Gastroesophageal sphincter (tissue), 4 donors: ENCODE results near the gene CAMK2B. TPM values are rescaled to one million over a fixed set of nuclear protein-coding genes. Genes with fewer than 3 reads are reported as not detected.

ENCODE experiments used
- ATAC-seq: fragments of 150-250 bp; one replicate; pipeline ENCODE4 v1.9.1; 2016; ENCODE audit warnings: mild to moderate bottlenecking, moderate library complexity
- H3K27ac ChIP-seq, 4 donors: fragments of 200-600 bp; sonication (generic) in 3 of 4; 1 replicate in 3 of 4; 2 replicates in 1 of 4; pipeline ENCODE4 v1.5.1; 2016 to 2019
- H3K27me3 ChIP-seq: fragments of 200-600 bp; sonication (generic); one replicate; pipeline ENCODE4 v1.5.1; 2019
- H3K36me3 ChIP-seq, 2 donors: fragments of 200-600 bp; sonication (generic); one replicate each; pipeline ENCODE4 v1.5.1; 2019; ENCODE audit warnings: control low read depth in 1 of 2
- H3K4me1 ChIP-seq, 3 donors: fragments of 200-600 bp; sonication (generic); 1 replicate in 2 of 3; 2 replicates in 1 of 3; pipeline ENCODE4 v1.5.1; 2016 to 2019; ENCODE audit warnings: control low read depth in 2 of 3
- H3K4me3 ChIP-seq, 2 donors: fragments of 200-600 bp; sonication (generic); one replicate each; pipeline ENCODE4 v1.5.1; 2019; ENCODE audit warnings: mild to moderate bottlenecking in 1 of 2, moderate library complexity in 1 of 2
- H3K9me3 ChIP-seq, 3 donors: fragments of 200-600 bp; sonication (generic); one replicate each; pipeline ENCODE4 v1.5.1; 2017 to 2019; ENCODE audit warnings: control low read depth in 2 of 3
- CTCF ChIP-seq, 4 experiments: fragments of 200-600 bp in 2 of 4; fragments of 450-650 bp in 2 of 4; sonication (generic) in 1 of 4; IDR thresholded peaks; one replicate each; pipeline ENCODE4 v1.5.1; 2017 to 2019; ENCODE audit warnings: antibody characterized with exemption in 4 of 4, mild to moderate bottlenecking in 2 of 4, moderate library complexity in 2 of 4
- EP300 ChIP-seq: sonication (generic); formaldehyde crosslinking; IDR thresholded peaks from one replicate; pipeline ENCODE4 v1.6.1; 2017; ENCODE audit warnings: antibody characterized with exemption, mild to moderate bottlenecking
- POLR2A ChIP-seq, 2 donors: fragments of 450-650 bp; IDR thresholded peaks; one replicate each; pipeline ENCODE4 v1.6.1; 2017; ENCODE audit warnings: antibody characterized with exemption in 2 of 2, mild to moderate bottlenecking in 2 of 2, moderate library complexity in 1 of 2
- POLR2AphosphoS5 ChIP-seq: sonication (generic); formaldehyde crosslinking; IDR thresholded peaks from one replicate; pipeline ENCODE4 v1.6.1; 2017; ENCODE audit warnings: antibody characterized with exemption
- WGBS, 2 donors: methylation state at CpG; one replicate each; pipeline ENCODE4 v1.1.5; 2018; ENCODE audit warnings: low coverage in 1 of 2; 5-methylcytosine and 5-hydroxymethylcytosine counted together
- total RNA-seq, 4 donors: library from RNA; depleted of rRNA; stranded (reverse); fragments of >200 nt; gene quantifications; one replicate each; pipeline ENCODE4 v1.1.0, GENCODE V29; 2016

Gene CAMK2B
- total RNA-seq, 4 donors from 2014 or later = 0.27 to 1.5 (median 0.81) TPM

GRCh38 chr7:44329081-44329480, 3.7 kb upstream of the CAMK2B start:
- H3K27ac ChIP-seq = no peak overlapping the region
- peaks cover 38% of the 10 kb centered on the region for H3K27me3 ChIP-seq
- no peak for TF ChIP-seq EP300
- TF ChIP-seq POLR2AphosphoS5 = no peak
- TF ChIP-seq CTCF (IDR thresholded peaks at IDR 0.05) = no peak
- TF ChIP-seq POLR2A (IDR thresholded peaks at IDR 0.05) = no peak
- 100% methylated on average over 1 of the region's 2 CpGs; no CpG with 5 or more reads in 1 of the 2 donors for WGBS, 2 donors
- peaks cover 0 to 24% (median 0%) of the 10 kb centered on the region in 3 donors for H3K4me1 ChIP-seq
- H3K9me3 ChIP-seq = no peaks in the 10 kb centered on the region
- no peak overlapping the region for H3K4me3 ChIP-seq
- H3K36me3 ChIP-seq = no peaks in the 10 kb centered on the region
- no peak for ATAC-seq

- peaks cover 0 to 16% (median 0%) of the 10 kb centered on the region in 3 donors for H3K4me1 ChIP-seq
- no peaks in the 10 kb centered on the region for H3K36me3 ChIP-seq
- peaks cover 49% of the 10 kb centered on the region for H3K27me3 ChIP-seq
- H3K27ac ChIP-seq = no peak overlapping the region
- no peak for ATAC-seq
- 100% methylated on average over 1 of the region's 5 CpGs; no CpG with 5 or more reads in 1 of the 2 donors for WGBS, 2 donors
- H3K9me3 ChIP-seq = no peaks in the 10 kb centered on the region
- TF ChIP-seq EP300 (no peak), POLR2A (IDR thresholded peaks at IDR 0.05) (no peak), CTCF (IDR thresholded peaks at IDR 0.05) (no peak), POLR2AphosphoS5 (no peak)
- H3K4me3 ChIP-seq = no peak overlapping the region
Measured at GRCh38 chr7:44327981-44328380, 2.6 kb upstream of the CAMK2B start.

DNA sequence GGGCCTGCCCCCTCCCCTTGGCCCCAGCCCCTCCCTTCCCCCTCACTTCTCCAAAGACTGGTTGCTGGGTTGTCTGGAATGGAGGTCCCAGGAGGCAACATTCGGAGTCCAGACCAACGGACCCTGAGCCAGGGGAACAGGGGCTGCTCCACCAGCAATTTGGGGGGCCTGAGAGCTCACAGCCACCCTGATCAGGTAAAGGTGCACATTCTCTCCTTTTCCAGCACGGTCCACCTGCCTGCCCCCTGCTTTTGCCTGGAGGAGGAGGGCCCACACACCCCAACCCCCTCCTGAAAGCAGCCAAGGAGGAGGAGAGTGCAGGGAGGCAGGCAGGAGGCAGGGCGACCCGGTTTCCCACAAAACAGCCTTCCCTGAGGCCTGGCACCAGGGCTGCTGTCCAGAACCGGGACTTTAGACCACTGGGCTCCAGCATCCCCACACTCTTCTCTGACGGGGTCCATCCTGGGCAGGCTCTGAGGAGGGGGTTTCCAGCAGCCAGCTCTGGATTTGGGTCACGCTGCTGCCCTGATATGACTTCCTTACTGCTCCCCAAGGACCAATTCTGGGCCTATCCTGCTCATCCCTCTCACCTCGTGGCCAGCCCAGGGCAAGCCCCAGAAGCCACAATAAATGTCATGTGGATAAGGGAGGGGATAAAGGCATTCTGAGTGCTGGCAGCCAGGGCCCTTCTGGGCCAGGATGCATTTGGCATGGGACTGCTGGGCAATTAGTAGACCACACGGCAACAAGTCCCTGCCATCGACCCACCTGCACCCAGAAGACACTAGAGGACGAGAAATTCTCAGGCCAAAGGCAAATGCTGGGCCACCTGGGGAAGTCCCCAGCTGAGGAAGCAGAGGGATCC, 1.1 kb upstream of the CAMK2B start:
- H3K27me3 ChIP-seq = peaks cover 50% of the 10 kb centered on the region
- no CpG with 5 or more reads among the region's 12 CpGs for WGBS, 2 donors
- no peaks in the 10 kb centered on the region for H3K36me3 ChIP-seq
- no peak overlapping the region for H3K4me3 ChIP-seq
- no peak overlapping the region for H3K27ac ChIP-seq
- TF ChIP-seq POLR2AphosphoS5 (no peak), EP300 (no peak), POLR2A (IDR thresholded peaks at IDR 0.05) (no peak), CTCF (IDR thresholded peaks at IDR 0.05) (no peak)
- no peak for ATAC-seq
- no peaks in the 10 kb centered on the region for H3K9me3 ChIP-seq
- peaks cover 0 to 16% (median 0%) of the 10 kb centered on the region in 3 donors for H3K4me1 ChIP-seq

DNA sequence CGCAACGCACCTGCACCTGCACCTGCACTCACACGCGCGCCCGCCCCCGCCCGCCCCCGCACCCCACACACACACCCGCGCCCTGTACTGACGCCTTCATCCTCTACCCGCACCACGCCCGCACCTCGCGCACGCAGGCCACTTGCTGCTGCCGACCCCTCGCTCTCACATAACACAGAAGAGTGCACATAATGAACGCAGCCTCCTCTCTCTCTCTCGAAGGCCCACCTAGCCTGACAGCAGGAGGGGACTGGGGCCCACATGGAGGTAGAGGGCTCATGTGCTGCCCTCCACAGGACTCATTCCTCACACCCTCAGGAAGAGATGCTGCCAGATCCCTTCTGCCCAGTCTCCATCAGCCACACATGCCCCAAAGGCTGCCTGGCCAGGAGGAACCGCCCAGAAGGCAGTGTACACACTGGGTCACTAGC, 432 bp upstream of the CAMK2B start:
- Histone ChIP-seq H3K27me3 (peaks cover 50% of the 10 kb centered on the region), H3K4me1 (peaks cover 0 to 16% (median 0%) of the 10 kb centered on the region in 3 donors), H3K9me3 (no peaks in the 10 kb centered on the region), H3K36me3 (no peaks in the 10 kb centered on the region), H3K4me3 (peak overlapping the region in 1 of 2 donors; percentile 47), H3K27ac (no peak overlapping the region)
- TF ChIP-seq CTCF (IDR thresholded peaks at IDR 0.05) = no peak
- TF ChIP-seq POLR2A (IDR thresholded peaks at IDR 0.05) = no peak
- TF ChIP-seq POLR2AphosphoS5 = no peak
- no peak for TF ChIP-seq EP300
- no CpG with 5 or more reads among the region's 23 CpGs for WGBS, 2 donors
- ATAC-seq = no peak
